ENCODE results near the gene PIGQ. TPM values are rescaled to one million over a fixed set of nuclear protein-coding genes. Genes with fewer than 3 reads are reported as not detected.

Gene PIGQ
- total RNA-seq, 5 donors from 2014 or later (not counting 1 experiment from before 2014, with no cell fraction given), result 38.2 to 86.9 (median 63.1) TPM

- ATAC-seq (replicated peaks in 1 of 4) (no peak), DNase-seq (no peak)
- Mint-ChIP-seq H3K9me3 (no peaks in the 10 kb centered on the region), H3K27ac (no peak overlapping the region), H3K36me3 (no peaks in the 10 kb centered on the region), H3K4me1 (peaks cover under 1 to 5% (median 3%) of the 10 kb centered on the region in 3 donors), H3K4me3 (no peak overlapping the region), H3K27me3 (no peaks in the 10 kb centered on the region)
- no peak overlapping the region for H3K27ac ChIP-seq (ENCODE audit: low read length)
- H3K9me3 ChIP-seq, result no peaks in the 10 kb centered on the region
- peaks cover 0 to 16% of the 10 kb centered on the region in 2 experiments for H3K27me3 ChIP-seq (replicated peaks in 1 of 2; ENCODE audit: control insufficient read depth in 2 of 2, extremely low read depth in 1 of 2, insufficient read depth in 2 of 2, low read length in 1 of 2)
- ChIA-PET CTCF (no interaction called here), POLR2A (no interaction called here)
- 80% methylated on average over 9 of the region's 18 CpGs for WGBS (ENCODE audit: insufficient coverage)
- no peaks in the 10 kb centered on the region for H3K36me3 ChIP-seq (ENCODE audit: control insufficient read depth in 2 of 2, extremely low read depth in 1 of 2, insufficient read depth in 1 of 2, low read length in 1 of 2)
- H3K4me1 ChIP-seq (ENCODE audit: control insufficient read depth in 1 of 2, extremely low read depth in 1 of 2, insufficient read depth in 2 of 2, low read length in 2 of 2), result peaks cover 0 to 22% of the 10 kb centered on the region in 2 experiments
- no peak overlapping the region for H3K4me3 ChIP-seq (ENCODE audit: control insufficient read depth in 1 of 2, extremely low read depth in 1 of 2, low read length in 1 of 2)
Observed at GRCh38 chr16:582218-582613, 12.4 kb downstream of the PIGQ start.

GRCh38 chr16:582614-583331 lies 13.0 kb downstream of the PIGQ start:
- peaks cover 3 to 7% (median 5%) of the 10 kb centered on the region in 3 donors for H3K4me1 Mint-ChIP-seq
- H3K27ac Mint-ChIP-seq, result no peak overlapping the region
- peaks cover 0 to 17% of the 10 kb centered on the region in 2 experiments for H3K27me3 ChIP-seq (replicated peaks in 1 of 2; ENCODE audit: control insufficient read depth in 2 of 2, extremely low read depth in 1 of 2, insufficient read depth in 2 of 2, low read length in 1 of 2)
- H3K36me3 Mint-ChIP-seq, result no peaks in the 10 kb centered on the region
- H3K36me3 ChIP-seq (ENCODE audit: control insufficient read depth in 2 of 2, extremely low read depth in 1 of 2, insufficient read depth in 1 of 2, low read length in 1 of 2), result no peaks in the 10 kb centered on the region
- H3K4me1 ChIP-seq (ENCODE audit: control insufficient read depth in 1 of 2, extremely low read depth in 1 of 2, insufficient read depth in 2 of 2, low read length in 2 of 2), result peaks cover 0 to 28% of the 10 kb centered on the region in 2 experiments
- CTCF ChIA-PET, result interaction anchor here in 1 of 2 donors (0.7 kb wide), 1 partner anchor 96 kb away, joined by 4 read pairs; no protein-coding TSS in a partner anchor
- H3K4me3 ChIP-seq (ENCODE audit: control insufficient read depth in 1 of 2, extremely low read depth in 1 of 2, low read length in 1 of 2), result no peak overlapping the region
- no peak overlapping the region for H3K4me3 Mint-ChIP-seq
- H3K27me3 Mint-ChIP-seq, result no peaks in the 10 kb centered on the region
- H3K9me3 Mint-ChIP-seq, result no peaks in the 10 kb centered on the region
- DNase-seq (no peak), ATAC-seq (replicated peaks in 1 of 4) (no peak)
- 91% methylated on average over 16 of the region's 21 CpGs for WGBS (ENCODE audit: insufficient coverage)
- H3K9me3 ChIP-seq, result no peaks in the 10 kb centered on the region
- POLR2A ChIA-PET, result no interaction called here
- H3K27ac ChIP-seq (ENCODE audit: low read length), result no peak overlapping the region

- CTCF ChIA-PET, result no interaction called here
- H3K9me3 Mint-ChIP-seq, result no peaks in the 10 kb centered on the region
Observed at GRCh38 chr16:583470-583814, 13.7 kb downstream of the PIGQ start.

GRCh38 chr16:583815-584591 lies 14.2 kb downstream of the PIGQ start:
- POLR2A ChIA-PET, result no interaction called here
- H3K9me3 Mint-ChIP-seq, result no peaks in the 10 kb centered on the region
- ATAC-seq (replicated peaks in 1 of 4) (no peak), DNase-seq (no peak)
- Histone ChIP-seq H3K4me1 (ENCODE audit: control insufficient read depth in 1 of 2, extremely low read depth in 1 of 2, insufficient read depth in 2 of 2, low read length in 2 of 2) (peaks cover 5 to 31% of the 10 kb centered on the region in 2 experiments), H3K9me3 (no peaks in the 10 kb centered on the region), H3K4me3 (ENCODE audit: control insufficient read depth in 1 of 2, extremely low read depth in 1 of 2, low read length in 1 of 2) (no peak overlapping the region), H3K36me3 (ENCODE audit: control insufficient read depth in 2 of 2, extremely low read depth in 1 of 2, insufficient read depth in 1 of 2, low read length in 1 of 2) (no peaks in the 10 kb centered on the region), H3K27ac (ENCODE audit: low read length) (no peak overlapping the region), H3K27me3 (replicated peaks in 1 of 2; ENCODE audit: control insufficient read depth in 2 of 2, extremely low read depth in 1 of 2, insufficient read depth in 2 of 2, low read length in 1 of 2) (peaks cover 0 to 19% of the 10 kb centered on the region in 2 experiments)
- peaks cover 9 to 14% (median 13%) of the 10 kb centered on the region in 3 donors for H3K4me1 Mint-ChIP-seq
- H3K36me3 Mint-ChIP-seq, result no peaks in the 10 kb centered on the region
- no peaks in the 10 kb centered on the region for H3K27me3 Mint-ChIP-seq
- 80% methylated on average over 31 of the region's 38 CpGs for WGBS (ENCODE audit: insufficient coverage)
- H3K4me3 Mint-ChIP-seq, result no peak overlapping the region
- CTCF ChIA-PET, result no interaction called here
- no peak overlapping the region for H3K27ac Mint-ChIP-seq

More at GRCh38 chr16:583470-583814, 13.7 kb downstream of the PIGQ start:
- POLR2A ChIA-PET, result no interaction called here
- Histone ChIP-seq H3K4me1 (ENCODE audit: control insufficient read depth in 1 of 2, extremely low read depth in 1 of 2, insufficient read depth in 2 of 2, low read length in 2 of 2) (peaks cover 5 to 34% of the 10 kb centered on the region in 2 experiments), H3K4me3 (ENCODE audit: control insufficient read depth in 1 of 2, extremely low read depth in 1 of 2, low read length in 1 of 2) (no peak overlapping the region), H3K27me3 (replicated peaks in 1 of 2; ENCODE audit: control insufficient read depth in 2 of 2, extremely low read depth in 1 of 2, insufficient read depth in 2 of 2, low read length in 1 of 2) (peaks cover 0 to 17% of the 10 kb centered on the region in 2 experiments), H3K9me3 (no peaks in the 10 kb centered on the region), H3K36me3 (ENCODE audit: control insufficient read depth in 2 of 2, extremely low read depth in 1 of 2, insufficient read depth in 1 of 2, low read length in 1 of 2) (no peaks in the 10 kb centered on the region), H3K27ac (ENCODE audit: low read length) (no peak overlapping the region)
- ATAC-seq (replicated peaks in 1 of 4) (no peak), DNase-seq (no peak)
- Mint-ChIP-seq H3K27ac (no peak overlapping the region), H3K27me3 (no peaks in the 10 kb centered on the region), H3K4me3 (no peak overlapping the region), H3K36me3 (no peaks in the 10 kb centered on the region), H3K4me1 (peaks cover 7 to 13% (median 10%) of the 10 kb centered on the region in 3 donors)
- 79% methylated on average over 16 of the region's 16 CpGs for WGBS (ENCODE audit: insufficient coverage)

- no peak for ATAC-seq (replicated peaks in 1 of 4)
- ChIA-PET CTCF (no interaction called here), POLR2A (no interaction called here)
- no peak overlapping the region for H3K4me3 Mint-ChIP-seq
- WGBS (ENCODE audit: insufficient coverage), result 44% methylated on average over 10 of the region's 10 CpGs
- peaks cover 5 to 29% of the 10 kb centered on the region in 2 experiments for H3K4me1 ChIP-seq (ENCODE audit: control insufficient read depth in 1 of 2, extremely low read depth in 1 of 2, insufficient read depth in 2 of 2, low read length in 2 of 2)
- peaks cover 9 to 13% (median 12%) of the 10 kb centered on the region in 3 donors for H3K4me1 Mint-ChIP-seq
- no peaks in the 10 kb centered on the region for H3K36me3 ChIP-seq (ENCODE audit: control insufficient read depth in 2 of 2, extremely low read depth in 1 of 2, insufficient read depth in 1 of 2, low read length in 1 of 2)
- H3K27me3 ChIP-seq (replicated peaks in 1 of 2; ENCODE audit: control insufficient read depth in 2 of 2, extremely low read depth in 1 of 2, insufficient read depth in 2 of 2, low read length in 1 of 2), result peaks cover 0 to 19% of the 10 kb centered on the region in 2 experiments
- no peaks in the 10 kb centered on the region for H3K27me3 Mint-ChIP-seq
- H3K36me3 Mint-ChIP-seq, result no peaks in the 10 kb centered on the region
- no peaks in the 10 kb centered on the region for H3K9me3 Mint-ChIP-seq
- no peak overlapping the region for H3K4me3 ChIP-seq (ENCODE audit: control insufficient read depth in 1 of 2, extremely low read depth in 1 of 2, low read length in 1 of 2)
- no peaks in the 10 kb centered on the region for H3K9me3 ChIP-seq
- H3K27ac Mint-ChIP-seq, result no peak overlapping the region
- no peak for DNase-seq
- H3K27ac ChIP-seq (ENCODE audit: low read length), result no peak overlapping the region
Observed at GRCh38 chr16:585351-585750, 15.6 kb downstream of the PIGQ start.

GRCh38 chr16:586047-586644 lies 16.4 kb downstream of the PIGQ start:
- H3K27ac ChIP-seq (ENCODE audit: low read length), result no peak overlapping the region
- no peak for DNase-seq
- no peaks in the 10 kb centered on the region for H3K27me3 Mint-ChIP-seq
- no peaks in the 10 kb centered on the region for H3K9me3 ChIP-seq
- peaks cover 0 to 19% of the 10 kb centered on the region in 2 experiments for H3K27me3 ChIP-seq (replicated peaks in 1 of 2; ENCODE audit: control insufficient read depth in 2 of 2, extremely low read depth in 1 of 2, insufficient read depth in 2 of 2, low read length in 1 of 2)
- no peak overlapping the region for H3K4me3 Mint-ChIP-seq
- no peak overlapping the region for H3K27ac Mint-ChIP-seq
- H3K9me3 Mint-ChIP-seq, result no peaks in the 10 kb centered on the region
- WGBS (ENCODE audit: insufficient coverage), result 78% methylated on average over 16 of the region's 16 CpGs
- no peak overlapping the region for H3K4me3 ChIP-seq (ENCODE audit: control insufficient read depth in 1 of 2, extremely low read depth in 1 of 2, low read length in 1 of 2)
- POLR2A ChIA-PET, result no interaction called here
- H3K36me3 Mint-ChIP-seq, result no peaks in the 10 kb centered on the region
- peaks cover 15 to 21% (median 19%) of the 10 kb centered on the region in 3 donors for H3K4me1 Mint-ChIP-seq
- no peaks in the 10 kb centered on the region for H3K36me3 ChIP-seq (ENCODE audit: control insufficient read depth in 2 of 2, extremely low read depth in 1 of 2, insufficient read depth in 1 of 2, low read length in 1 of 2)
- CTCF ChIA-PET, result no interaction called here
- peaks cover 8 to 36% of the 10 kb centered on the region in 2 experiments for H3K4me1 ChIP-seq (ENCODE audit: control insufficient read depth in 1 of 2, extremely low read depth in 1 of 2, insufficient read depth in 2 of 2, low read length in 2 of 2)
- ATAC-seq (replicated peaks in 1 of 4), result no peak
